ENCODE measurements around the gene ANAPC4. TPM values are rescaled to one million over a fixed set of nuclear protein-coding genes. Genes with fewer than 3 reads are reported as not detected.

The ANAPC4 gene
- polyA plus RNA-seq, 6 donors from 2014 or later: 14.7 to 23.1 (median 19.2) TPM

DNA sequence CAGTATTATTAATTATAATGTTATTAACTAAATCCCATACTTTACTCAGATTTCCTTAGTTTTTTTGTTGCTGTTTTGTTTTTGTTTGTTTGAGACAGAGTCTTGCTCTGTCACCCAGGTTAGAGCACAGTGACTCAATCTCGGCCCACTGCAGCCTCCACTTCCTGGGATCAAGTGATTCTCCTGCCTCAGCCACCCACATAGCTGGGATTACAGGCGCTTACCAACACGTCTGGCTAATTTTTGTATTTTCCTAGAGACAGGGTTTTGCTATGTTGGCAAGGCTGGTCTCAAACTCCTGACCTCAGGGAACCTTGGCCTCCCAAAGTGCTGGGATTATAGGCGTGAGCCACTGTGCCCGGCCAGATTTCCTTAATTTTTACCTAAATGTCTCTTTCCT lies 72.2 kb downstream of the ANAPC4 start:
- peaks cover 0 to 14% (median 0%) of the 10 kb centered on the region in 3 donors for H3K27me3 Mint-ChIP-seq
- peak overlapping the region in 1 of 6 donors; percentile 21 for H3K27ac Mint-ChIP-seq
- DNase-seq (no peak), ATAC-seq (ENCODE audit: low read depth in 2 of 2) (no peak)
- peaks cover 0 to 1% (median 0%) of the 10 kb centered on the region in 7 donors for H3K9me3 Mint-ChIP-seq
- H3K4me3 Mint-ChIP-seq: no peak overlapping the region
- peaks cover 0 to 4% of the 10 kb centered on the region in 2 donors for H3K36me3 Mint-ChIP-seq
- H3K4me1 Mint-ChIP-seq: no peaks in the 10 kb centered on the region

DNA sequence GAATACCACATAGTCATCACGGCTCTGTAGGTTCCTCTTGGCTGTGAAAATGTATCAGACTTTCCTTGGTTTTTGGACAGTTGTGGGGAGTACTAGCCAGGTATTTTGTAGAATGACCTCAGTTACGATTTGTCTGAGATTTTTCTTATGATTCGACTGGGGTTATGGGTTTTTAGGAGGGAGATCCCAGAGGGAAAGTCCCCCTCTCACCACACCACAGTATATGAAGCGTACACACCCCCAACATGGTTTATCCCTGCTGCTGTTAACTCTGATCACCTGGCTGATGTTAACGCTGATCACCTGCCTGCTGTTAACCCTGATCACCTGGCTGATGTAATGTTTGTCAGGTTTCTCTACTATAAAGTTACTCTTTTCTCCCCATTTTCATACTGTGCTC lies 72.6 kb downstream of the ANAPC4 start:
- H3K4me1 Mint-ChIP-seq: no peaks in the 10 kb centered on the region
- H3K27me3 Mint-ChIP-seq: peaks cover 0 to 14% (median under 1%) of the 10 kb centered on the region in 3 donors

DNA sequence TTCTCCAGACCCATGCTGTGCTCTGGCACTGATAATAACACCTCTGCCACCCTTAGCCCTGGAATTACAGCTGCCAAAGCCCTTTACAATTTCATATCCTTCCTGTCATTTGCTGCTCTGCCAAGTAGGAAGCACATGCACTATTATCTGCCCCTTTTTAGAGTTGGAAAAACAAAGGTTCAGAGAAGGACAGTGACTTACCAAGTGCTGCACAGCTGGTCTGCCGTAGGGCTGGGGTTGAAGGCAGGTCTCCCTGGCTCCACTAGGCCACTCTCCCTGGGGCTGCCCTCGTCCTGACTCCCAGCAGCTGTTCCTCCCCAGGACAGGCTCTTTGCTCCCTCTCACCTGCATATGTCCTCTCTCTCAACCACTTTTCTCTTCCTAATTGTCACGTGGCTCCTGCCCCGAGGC lies 73.4 kb downstream of the ANAPC4 start:
- H3K27ac Mint-ChIP-seq: no peak overlapping the region
- no peak for ATAC-seq (ENCODE audit: low read depth in 2 of 2)
- peaks cover 0 to 14% (median 5%) of the 10 kb centered on the region in 3 donors for H3K27me3 Mint-ChIP-seq
- no peaks in the 10 kb centered on the region for H3K4me1 Mint-ChIP-seq
- peaks cover 0 to 2% (median 0%) of the 10 kb centered on the region in 7 donors for H3K9me3 Mint-ChIP-seq
- H3K36me3 Mint-ChIP-seq: no peaks in the 10 kb centered on the region
- peak overlapping the region in 1 of 8 donors; percentile 7 for H3K4me3 Mint-ChIP-seq
- no peak for DNase-seq

More for the DNA sequence above, 72.6 kb downstream of the ANAPC4 start:
- ATAC-seq (ENCODE audit: low read depth in 2 of 2): no peak
- Mint-ChIP-seq H3K36me3 (peaks cover 0 to 3% of the 10 kb centered on the region in 2 donors), H3K9me3 (peaks cover 0 to 1% (median 0%) of the 10 kb centered on the region in 7 donors), H3K4me3 (no peak overlapping the region), H3K27ac (peak overlapping the region in 1 of 6 donors; percentile 21)
- no peak for DNase-seq

DNA sequence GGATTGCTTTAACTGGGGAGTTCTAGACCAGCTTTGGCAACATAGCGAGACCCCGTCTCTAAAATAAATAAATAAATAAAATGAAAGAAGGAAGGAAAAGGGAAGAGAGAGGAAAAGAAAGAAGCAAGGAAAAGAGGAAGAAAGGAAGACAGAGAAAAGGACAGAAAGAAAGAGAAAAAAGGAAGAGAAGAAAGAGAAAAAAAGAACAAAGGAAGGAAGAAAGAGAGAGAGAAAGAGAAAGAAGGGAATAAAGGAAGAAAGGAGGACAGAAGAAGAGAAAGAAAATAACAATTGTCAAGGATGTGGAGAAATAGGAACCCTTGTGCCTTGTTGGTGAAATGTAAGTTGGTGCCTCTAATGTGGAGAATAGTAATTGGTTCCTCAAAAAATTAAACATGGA lies 74.6 kb downstream of the ANAPC4 start:
- Mint-ChIP-seq H3K27ac (no peak overlapping the region), H3K4me3 (no peak overlapping the region), H3K4me1 (no peaks in the 10 kb centered on the region), H3K36me3 (no peaks in the 10 kb centered on the region), H3K27me3 (peaks cover 0 to 18% (median 5%) of the 10 kb centered on the region in 3 donors), H3K9me3 (peaks cover 0 to 2% (median 0%) of the 10 kb centered on the region in 7 donors)
- DNase-seq (no peak), ATAC-seq (ENCODE audit: low read depth in 2 of 2) (no peak)

DNA sequence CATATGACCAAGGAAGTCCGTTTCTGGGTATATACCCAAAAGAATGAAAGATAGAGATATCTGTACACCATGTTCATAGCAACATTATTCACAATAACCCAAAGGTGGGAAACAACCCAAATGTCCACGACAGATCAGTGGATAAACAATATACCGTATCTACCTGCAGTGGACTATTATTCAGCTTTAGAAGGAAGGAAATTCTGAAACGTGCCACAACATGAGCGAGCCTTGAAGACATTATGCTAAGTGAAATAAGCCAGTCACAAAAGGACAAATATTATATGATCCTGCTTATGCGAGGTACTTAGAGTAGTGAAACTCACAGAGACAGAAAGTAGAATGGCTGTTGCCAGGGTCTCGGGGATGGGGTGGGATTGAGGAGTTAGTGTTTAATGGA lies 75.0 kb downstream of the ANAPC4 start:
- Mint-ChIP-seq H3K9me3 (peaks cover 0 to 2% (median 0%) of the 10 kb centered on the region in 7 donors), H3K36me3 (no peaks in the 10 kb centered on the region), H3K27ac (peak overlapping the region in 1 of 6 donors; percentile 11), H3K4me3 (no peak overlapping the region), H3K27me3 (peaks cover 0 to 22% (median 5%) of the 10 kb centered on the region in 3 donors), H3K4me1 (no peaks in the 10 kb centered on the region)
- ATAC-seq (ENCODE audit: low read depth in 2 of 2): no peak
- no peak for DNase-seq

DNA sequence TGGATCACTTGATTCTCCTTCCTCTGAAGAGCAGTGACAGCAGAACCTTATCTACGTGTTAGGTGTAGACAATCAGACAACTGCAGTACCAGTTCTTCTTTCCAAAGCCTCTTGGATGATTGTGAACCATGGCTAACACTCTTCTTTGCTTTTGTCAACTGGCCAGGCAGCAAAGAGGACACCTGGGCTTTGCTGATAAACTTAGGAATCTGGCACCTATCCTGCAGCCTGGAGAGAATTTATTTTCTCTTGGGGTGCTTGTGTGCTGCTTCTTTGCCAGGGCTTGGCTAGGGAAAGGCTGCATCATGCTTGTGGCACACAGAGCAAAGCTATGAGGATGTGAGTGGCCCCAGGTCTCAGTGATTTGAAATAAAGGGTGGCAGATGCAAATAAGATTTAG lies 77.4 kb downstream of the ANAPC4 start:
- Mint-ChIP-seq H3K4me3 (no peak overlapping the region), H3K27ac (no peak overlapping the region), H3K27me3 (peaks cover 0 to 27% (median 5%) of the 10 kb centered on the region in 3 donors), H3K9me3 (peaks cover 0 to 2% (median 0%) of the 10 kb centered on the region in 7 donors), H3K4me1 (no peaks in the 10 kb centered on the region), H3K36me3 (no peaks in the 10 kb centered on the region)
- no peak for DNase-seq
- ATAC-seq (ENCODE audit: low read depth in 2 of 2): no peak

DNA sequence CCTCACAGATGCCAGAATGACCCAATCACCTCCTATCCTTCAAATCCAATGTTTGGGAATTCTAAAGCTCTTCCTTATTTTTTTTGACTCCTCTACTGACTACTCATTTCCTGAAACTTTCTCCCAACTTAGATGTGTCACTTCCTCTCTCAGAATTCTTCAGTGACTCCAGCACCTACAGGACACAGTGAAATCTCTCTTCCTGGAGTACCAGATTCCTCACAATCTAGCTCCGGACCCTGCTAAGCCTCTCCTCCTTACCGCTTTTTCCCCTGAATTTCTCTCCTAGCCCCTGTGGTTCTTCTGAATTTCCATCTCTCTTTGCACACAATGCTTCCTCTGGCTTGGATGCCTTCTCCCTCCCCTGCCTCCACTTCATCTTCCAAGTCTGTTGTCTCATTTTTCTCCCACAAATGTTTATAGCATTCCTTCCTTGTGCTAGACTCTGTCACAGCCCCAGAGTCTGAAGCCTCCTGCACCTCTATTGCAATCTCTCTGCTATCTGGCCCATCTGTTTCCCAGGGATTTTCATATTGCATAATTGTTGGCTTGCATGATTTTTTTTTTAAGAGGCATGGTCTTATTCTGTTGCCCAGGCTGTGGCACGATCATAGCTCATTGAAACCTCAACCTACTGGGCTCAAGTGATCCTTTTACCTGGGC lies 80.1 kb downstream of the ANAPC4 start:
- no peaks in the 10 kb centered on the region for H3K36me3 Mint-ChIP-seq
- ATAC-seq (ENCODE audit: low read depth in 2 of 2) (no peak), DNase-seq (no peak)
- no peaks in the 10 kb centered on the region for H3K4me1 Mint-ChIP-seq
- H3K27ac Mint-ChIP-seq: peak overlapping the region in 1 of 6 donors; percentile 39
- no peak overlapping the region for H3K4me3 Mint-ChIP-seq
- peaks cover 0 to 2% (median 0%) of the 10 kb centered on the region in 7 donors for H3K9me3 Mint-ChIP-seq
- peaks cover 0 to 18% (median 5%) of the 10 kb centered on the region in 3 donors for H3K27me3 Mint-ChIP-seq

DNA sequence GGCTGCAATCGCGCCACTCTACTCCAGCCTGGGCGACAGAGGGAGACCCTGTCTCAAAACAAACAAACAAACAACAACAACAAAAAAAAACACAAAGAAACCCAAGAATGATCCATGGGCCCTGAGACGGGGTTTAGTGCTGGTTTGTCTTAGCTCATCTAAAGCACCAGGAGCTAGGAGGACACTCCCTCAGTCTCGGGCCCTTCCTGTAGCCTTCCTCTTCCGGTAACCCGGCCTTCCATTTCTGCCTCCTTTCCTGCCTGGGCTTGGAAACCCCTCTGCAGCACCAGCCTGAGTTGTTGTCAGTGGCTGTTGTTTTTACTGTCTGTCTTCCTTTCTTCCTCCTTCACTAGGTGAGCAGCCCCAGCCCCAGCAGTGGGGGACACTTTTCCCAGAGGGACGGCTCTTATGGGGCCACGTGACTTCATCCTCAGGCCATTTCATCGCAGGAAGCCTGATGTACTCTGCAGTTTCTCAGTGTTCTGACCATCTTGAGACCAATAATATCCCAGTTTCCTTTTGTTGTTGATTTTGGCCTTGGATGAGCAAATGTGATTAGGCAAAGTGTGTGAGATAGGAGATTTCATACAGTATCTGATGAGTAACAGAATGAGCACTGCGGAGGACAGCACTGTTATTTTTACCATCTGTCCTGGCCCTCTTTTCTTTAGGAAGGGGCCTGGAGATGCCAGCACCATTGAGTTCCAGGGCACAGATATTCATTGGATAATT lies 90.1 kb downstream of the ANAPC4 start:
- H3K4me3 Mint-ChIP-seq: no peak overlapping the region
- no peaks in the 10 kb centered on the region for H3K4me1 Mint-ChIP-seq
- H3K9me3 Mint-ChIP-seq: peaks cover 0 to 13% (median 3%) of the 10 kb centered on the region in 7 donors
- no peaks in the 10 kb centered on the region for H3K27me3 Mint-ChIP-seq
- ATAC-seq (ENCODE audit: low read depth in 2 of 2) (no peak), DNase-seq (no peak)
- H3K27ac Mint-ChIP-seq: no peak overlapping the region
- peaks cover 0 to 5% of the 10 kb centered on the region in 2 donors for H3K36me3 Mint-ChIP-seq

DNA sequence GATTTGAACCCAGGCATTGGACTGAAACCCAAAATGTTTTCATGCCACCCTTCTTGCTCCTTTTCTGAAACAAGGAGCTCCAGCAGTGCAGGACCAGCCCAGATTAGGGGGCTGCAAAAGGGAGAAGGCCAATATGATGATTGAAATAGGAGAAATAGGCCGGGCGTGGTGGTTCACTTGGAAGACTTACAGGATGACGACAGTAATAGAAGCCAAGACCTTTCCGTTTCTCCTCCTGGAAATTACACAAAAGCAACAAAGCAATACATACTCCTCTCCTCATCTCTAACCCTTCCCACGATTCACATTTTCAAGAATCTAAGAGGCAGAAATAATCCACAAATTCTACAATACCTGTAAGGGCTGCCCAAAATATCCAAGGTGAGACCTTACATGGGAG lies 90.8 kb downstream of the ANAPC4 start:
- peaks cover 0 to 13% (median 6%) of the 10 kb centered on the region in 7 donors for H3K9me3 Mint-ChIP-seq
- H3K36me3 Mint-ChIP-seq: peaks cover 0 to 5% of the 10 kb centered on the region in 2 donors
- H3K27ac Mint-ChIP-seq: no peak overlapping the region
- H3K4me3 Mint-ChIP-seq: no peak overlapping the region
- DNase-seq (no peak), ATAC-seq (ENCODE audit: low read depth in 2 of 2) (no peak)
- H3K27me3 Mint-ChIP-seq: no peaks in the 10 kb centered on the region
- no peaks in the 10 kb centered on the region for H3K4me1 Mint-ChIP-seq

Other genes with a start within 250 kb of the ANAPC4 start
- gene SEPSECS, start 216.8 kb upstream of the ANAPC4 start, polyA plus RNA-seq (ENCODE audit: low read depth in 6 of 6): 1 to 10 TPM; 2.4 to 5.9 (median 3.2) TPM
- gene PI4K2B, start 143.2 kb upstream of the ANAPC4 start, polyA plus RNA-seq (ENCODE audit: low read depth in 6 of 6): 10 to 100 TPM in 2 of 6 donors, 1 to 10 TPM in 4; 8.0 to 10.8 (median 9.2) TPM
- 10 to 100 TPM in 3 of 6 donors, 1 to 10 TPM in 2, not detected in 1; 7.0 to 14.3 (median 10.3) TPM for gene ZCCHC4, start 64.5 kb upstream of the ANAPC4 start, polyA plus RNA-seq (ENCODE audit: low read depth in 6 of 6)